NCI-H1930 (cell line): ENCODE results near the gene PLD2.

Experiments used
- DNase-seq, 2 experiments: peaks; one replicate each; lab custom pipeline; 2025; lab: John Stamatoyannopoulos, UW

The PLD2 gene, protein sequence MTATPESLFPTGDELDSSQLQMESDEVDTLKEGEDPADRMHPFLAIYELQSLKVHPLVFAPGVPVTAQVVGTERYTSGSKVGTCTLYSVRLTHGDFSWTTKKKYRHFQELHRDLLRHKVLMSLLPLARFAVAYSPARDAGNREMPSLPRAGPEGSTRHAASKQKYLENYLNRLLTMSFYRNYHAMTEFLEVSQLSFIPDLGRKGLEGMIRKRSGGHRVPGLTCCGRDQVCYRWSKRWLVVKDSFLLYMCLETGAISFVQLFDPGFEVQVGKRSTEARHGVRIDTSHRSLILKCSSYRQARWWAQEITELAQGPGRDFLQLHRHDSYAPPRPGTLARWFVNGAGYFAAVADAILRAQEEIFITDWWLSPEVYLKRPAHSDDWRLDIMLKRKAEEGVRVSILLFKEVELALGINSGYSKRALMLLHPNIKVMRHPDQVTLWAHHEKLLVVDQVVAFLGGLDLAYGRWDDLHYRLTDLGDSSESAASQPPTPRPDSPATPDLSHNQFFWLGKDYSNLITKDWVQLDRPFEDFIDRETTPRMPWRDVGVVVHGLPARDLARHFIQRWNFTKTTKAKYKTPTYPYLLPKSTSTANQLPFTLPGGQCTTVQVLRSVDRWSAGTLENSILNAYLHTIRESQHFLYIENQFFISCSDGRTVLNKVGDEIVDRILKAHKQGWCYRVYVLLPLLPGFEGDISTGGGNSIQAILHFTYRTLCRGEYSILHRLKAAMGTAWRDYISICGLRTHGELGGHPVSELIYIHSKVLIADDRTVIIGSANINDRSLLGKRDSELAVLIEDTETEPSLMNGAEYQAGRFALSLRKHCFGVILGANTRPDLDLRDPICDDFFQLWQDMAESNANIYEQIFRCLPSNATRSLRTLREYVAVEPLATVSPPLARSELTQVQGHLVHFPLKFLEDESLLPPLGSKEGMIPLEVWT

DNA sequence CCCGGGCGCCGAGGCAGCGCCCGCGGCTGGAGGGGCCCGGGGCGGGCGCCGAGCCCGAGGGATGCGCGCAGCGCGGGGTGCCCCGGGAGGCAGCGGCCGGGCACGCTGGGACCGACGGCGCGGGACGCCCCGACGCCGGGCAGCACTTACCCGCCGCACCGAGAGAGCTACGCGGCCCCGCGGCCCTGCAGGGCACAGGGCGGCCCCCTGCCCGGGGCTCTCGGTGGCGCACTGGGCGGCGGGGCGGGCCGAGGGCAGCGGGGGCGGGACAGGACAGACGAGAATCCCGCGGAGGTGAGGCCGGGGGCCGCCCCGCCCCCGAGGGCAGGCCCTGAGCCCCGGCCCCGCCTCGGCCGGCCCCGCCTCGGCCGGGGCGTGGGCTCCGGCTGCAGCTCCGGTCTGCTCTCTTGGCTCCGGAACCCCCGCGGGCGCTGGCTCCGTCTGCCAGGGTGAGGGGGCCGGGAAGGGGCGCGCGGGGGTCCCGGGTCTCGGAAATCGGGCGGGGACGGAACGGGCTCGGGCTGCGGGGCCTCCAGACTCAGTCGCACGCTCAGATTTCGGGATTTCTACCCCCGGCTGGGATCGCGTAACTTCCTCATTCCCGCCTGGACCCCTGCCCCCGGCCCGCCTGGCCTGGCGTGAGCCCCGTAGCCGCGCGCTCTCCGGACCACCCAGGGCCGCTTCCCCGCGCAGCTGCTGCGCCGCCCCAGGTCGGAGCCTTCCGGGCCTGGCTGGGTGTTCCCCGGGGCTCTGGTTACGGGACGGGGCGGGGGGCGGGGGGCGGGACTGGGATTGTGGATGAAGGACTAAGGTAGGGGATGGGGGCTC, at the start of gene PLD2:
Gene PLD2 (plus strand): TSS at position 376 of the 828 bp plus-strand sequence. CDS start 621 bp downstream, outside the sequence.
- DNase-seq: peak; percentile 74 to 88

DNA sequence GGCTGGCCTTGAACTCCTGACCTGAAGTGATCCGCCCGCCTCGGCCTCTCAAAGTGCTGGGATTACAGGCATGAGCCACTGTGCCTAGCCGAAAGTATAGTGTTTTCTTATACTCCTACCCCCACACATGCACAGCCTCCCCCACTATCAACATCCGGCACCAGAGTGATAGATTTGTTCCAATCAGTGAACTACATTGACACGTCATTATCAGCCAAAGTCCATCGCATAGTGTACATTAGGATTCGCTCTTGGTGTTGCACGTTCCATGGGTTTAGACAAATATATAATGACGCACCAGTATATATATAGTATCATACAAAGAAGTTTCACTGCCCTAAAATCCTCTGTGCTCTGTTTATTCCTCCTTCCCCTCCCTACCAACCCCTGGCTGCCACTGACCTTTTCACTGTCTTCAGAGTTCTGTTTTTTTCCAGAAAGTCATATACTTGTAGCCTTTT, 47.1 kb upstream of the PLD2 start:
- no peak for DNase-seq

DNA sequence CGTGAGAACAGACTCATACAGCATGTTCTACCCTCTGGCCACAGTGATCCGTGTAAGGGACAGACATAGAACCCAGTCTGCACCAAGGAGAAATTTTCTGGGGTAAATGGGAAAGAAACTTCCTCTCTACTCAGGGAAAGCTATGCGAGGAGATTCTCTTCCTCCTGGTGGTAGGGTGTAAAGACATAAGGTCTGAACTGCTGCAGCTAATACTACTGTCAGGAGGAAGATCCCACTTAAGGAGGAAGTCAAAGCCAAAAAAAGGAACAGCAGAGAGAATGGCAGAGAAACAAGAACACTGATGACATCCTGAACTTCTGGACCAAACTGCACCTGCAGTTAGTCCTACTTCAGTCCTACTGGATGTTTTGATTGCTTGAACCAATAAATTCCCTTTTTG, 42.4 kb upstream of the PLD2 start:
- DNase-seq: no peak

DNA sequence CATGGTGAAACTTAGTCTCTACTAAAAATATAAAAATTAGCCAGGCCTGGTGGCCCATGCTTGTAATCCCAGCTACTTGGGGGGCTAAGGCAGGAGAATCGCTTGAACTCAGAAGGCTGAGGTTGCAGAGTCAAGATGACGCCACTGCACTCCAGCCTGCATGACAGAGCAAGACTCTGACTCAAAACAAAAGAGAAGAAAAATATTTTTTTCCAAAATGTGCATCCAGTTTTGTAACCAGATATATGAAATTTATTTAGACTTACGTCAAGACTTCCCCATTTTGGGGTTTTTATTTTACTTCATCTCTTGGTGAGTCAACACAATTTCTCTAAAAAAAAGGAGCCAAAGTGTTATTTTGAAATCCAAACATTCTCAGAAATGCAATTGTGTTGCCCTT, 40.8 kb upstream of the PLD2 start:
- DNase-seq: no peak

DNA sequence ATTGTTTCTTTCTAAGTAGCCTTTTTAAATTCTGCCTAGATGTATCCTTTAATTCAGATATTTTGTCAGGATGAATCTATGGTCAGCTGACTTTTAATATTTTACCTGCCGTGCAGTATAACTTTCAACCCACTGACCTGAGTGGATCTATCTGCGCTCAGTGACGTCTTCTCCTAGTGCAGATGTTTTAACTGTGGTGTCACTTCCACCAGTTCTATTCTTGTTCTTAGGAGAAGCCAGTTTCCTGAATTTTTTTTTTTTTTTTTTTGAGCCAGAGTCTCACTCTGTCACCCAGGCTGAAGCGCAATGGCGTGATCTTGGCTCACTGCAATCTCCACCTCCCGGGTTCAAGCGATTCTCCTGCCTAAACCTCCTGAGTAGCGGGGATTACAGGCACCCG, 40.2 kb upstream of the PLD2 start:
- no peak for DNase-seq

DNA sequence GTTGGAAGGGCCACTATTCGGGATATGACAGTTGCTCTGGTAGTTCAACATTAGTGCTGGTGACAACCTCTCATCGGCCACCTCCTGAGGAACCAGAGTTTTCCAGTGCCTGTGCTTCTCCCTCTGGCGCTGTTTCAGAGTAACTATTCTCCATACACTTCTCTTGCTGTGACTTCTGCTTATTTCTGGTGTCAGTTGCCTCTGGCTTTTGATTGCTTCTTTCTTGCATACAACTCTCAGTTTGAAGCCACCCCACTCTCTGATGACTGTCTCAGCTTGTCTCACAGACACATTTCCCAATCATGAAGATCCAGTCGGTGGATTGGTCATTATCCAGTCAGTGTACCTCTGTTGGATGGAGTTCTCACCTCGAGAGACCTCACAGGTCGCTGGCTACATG, 38.7 kb upstream of the PLD2 start:
- DNase-seq: no peak

DNA sequence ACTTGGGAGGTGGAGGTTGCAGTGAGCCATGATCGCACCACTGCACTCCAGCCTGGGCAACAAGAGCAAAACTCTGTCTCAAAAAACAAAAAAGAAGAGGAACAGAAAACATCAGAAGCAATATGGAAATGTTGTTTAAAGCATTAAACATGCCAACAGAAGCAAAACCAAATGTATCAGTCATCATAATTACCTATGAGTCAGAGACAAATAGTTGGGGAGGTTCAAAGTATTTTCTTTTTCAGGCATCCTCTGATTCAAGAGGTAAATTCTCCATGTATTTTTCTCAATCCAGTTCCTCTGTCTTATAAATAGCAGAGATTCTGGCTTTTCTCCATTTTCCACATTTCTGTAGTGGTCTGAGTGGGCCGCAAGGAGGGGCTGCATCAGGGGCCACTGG, 37.3 kb upstream of the PLD2 start:
- DNase-seq: no peak

DNA sequence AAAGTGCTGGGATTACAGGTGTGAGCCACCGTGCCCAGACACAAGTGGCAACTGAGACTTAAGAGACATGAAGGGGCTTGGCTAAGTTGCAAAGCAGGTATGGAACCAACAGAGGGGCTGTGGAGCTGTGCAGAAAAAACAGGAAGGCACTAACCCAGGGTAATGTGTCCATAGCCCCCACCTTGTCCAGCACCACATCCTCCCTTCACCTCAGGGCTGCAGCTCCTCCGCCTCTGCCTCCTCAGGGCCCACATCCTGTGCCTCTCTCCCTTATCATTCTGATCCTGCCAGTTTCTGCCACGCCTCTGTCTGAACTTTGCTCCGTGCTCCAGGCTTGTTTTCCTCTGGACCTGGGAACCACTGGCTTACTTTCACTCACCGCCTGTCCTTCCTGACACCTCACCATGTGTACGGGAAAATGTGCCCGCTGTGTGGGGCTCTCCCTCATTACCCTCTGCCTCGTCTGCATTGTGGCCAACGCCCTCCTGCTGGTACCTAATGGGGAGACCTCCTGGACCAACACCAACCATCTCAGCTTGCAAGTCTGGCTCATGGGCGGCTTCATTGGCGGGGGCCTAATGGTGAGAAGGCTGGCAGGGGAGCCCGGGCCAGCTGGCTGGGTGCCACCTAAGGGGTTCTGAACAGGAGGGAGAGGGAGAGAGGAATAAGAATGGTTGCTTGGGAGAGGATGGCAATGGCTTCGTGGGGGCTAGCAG, 35.3 kb upstream of the PLD2 start, which contains the start of gene TM4SF5:
Gene TM4SF5 (plus strand): TSS at position 368 of the 716 bp plus-strand sequence. CDS start 37 bp downstream, at position 405.
- no peak for DNase-seq

DNA sequence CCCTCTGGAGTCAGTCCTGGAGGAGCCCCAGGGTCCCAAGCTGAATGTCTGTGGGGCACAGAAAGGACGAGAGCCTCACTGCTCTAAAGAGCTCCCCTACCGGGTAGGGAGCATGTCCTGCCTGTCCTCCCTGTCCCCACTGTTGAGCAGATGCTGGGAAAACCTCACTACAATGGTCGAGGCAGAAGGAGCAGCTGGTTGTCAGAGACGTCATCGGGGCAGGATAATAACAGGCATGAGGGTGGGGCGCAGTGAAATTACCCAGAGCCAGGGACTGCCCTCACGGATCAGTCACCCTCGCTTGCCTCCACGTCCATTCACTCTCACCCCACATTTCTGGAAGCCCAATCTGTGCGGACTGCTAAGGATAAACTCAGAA, 34.7 kb upstream of the PLD2 start:
- DNase-seq: no peak

DNA sequence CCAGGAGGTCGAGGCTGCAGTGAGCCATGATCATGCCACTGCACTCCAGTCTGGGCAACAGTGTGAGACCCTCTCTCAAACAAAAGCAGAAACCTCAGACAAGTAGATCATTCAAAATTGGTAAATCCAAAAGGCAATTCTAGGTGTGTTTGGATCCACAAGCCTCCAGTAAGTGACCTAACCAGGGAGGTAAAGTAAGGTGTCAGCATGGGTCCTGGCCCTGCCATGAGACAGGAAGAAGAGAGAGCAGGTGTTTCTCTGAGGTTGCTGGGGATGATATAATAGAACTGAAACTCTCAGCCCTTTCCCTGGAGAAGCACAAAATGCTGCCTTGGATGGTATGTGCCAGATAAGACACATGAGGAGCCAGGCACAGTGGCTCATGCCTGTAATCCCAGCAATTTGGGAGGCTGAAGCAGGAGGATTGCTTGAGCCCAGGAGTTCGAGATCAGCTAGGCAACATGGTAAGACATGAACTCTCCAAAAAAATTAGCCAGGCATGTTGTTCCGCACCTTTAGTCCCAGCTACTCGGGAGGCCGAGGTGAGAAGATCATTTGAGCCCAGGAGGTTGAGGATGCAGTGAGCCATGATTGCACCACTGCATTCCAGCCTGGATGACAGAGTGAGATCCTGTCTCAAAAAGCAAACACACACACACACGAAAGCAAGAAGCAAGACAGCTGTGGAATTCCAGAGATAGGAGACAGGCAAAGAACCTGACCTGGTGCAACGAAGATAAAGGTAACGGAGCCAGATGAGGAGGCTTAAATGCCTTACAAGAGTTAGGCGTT, 28.8 kb upstream of the PLD2 start:
- no peak for DNase-seq

DNA sequence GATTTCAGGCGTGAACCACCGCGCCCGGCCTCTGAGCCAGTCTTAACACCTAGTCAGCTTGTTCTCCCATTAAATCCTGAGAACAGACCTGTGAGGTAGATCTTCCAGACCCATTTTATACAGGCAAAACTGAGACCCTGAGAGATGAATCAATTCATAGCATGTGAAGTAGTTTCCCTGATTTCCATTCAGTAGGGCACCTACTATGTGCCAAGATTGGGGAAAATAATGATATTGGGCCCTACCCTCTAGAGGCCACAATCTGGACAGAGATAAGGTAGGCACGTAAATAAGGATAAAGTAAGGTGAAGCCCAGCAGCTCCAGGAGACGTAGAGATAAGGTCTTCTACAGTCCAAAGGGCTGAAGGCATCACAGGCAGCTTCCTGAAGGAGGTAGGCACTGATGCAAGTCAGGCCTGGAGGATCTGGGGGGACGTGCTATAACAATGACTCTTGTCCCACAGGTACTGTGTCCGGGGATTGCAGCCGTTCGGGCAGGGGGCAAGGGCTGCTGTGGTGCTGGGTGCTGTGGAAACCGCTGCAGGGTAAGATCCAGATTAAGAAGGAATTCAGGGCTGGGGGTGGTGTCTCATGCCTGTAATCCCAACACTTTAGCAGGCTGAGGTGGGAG, 26.5 kb upstream of the PLD2 start:
- DNase-seq: no peak

DNA sequence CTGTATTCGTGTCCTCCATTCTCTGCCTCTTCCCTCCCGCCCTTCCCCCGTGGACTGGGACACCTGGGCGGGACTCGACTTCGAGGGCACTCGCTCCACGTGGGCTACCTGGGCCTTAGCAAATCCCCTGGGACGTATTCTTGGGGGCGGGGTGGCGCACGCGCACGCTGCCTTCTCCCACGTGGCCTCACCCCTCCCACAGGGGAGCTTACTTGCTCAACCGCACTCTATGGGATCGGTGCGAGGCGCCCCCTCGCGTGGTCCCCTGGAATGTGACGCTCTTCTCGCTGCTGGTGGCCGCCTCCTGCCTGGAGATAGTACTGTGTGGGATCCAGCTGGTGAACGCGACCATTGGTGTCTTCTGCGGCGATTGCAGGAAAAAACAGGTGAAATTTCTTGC, 24.3 kb upstream of the PLD2 start:
- DNase-seq: peak; percentile 52 to 56

DNA sequence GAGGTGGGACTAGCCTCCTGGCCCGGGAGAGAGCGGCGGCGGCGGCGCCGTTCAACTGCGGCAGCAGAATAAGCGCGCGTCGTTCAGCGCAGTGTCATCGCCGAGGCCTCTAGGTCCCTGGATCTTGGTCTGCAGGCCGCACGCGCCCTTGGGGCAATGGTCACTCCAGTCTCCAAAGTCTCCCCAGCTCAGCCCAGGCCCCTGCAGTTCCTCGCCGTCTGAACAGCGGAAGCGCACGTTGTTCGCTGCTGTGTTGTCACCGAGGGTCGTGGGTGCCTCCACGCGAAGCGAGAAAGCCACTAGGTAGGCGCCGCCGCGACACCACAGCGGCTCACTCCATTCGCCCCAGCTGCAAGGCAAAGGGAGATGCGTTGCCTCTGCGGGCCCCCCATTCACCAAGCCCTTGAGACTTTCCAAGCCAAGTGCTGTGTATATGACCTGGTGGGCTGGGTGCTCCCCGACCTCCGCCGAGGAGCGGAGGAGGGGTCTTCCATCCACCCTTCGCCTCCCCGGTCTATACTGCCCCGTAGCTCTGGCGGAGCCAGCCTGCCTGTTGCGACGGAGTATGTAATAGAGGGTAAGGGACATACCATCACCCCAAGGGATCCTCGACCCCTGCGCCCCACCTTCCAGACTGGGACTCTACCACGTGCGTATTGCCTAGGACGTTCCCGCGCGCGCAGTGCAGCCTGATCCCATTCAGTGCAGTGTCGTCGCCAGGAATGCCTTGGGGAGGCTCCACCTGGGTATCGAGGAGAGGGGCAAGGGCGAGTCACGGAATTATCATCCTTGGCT, 21.4 kb upstream of the PLD2 start:
- no peak for DNase-seq

DNA sequence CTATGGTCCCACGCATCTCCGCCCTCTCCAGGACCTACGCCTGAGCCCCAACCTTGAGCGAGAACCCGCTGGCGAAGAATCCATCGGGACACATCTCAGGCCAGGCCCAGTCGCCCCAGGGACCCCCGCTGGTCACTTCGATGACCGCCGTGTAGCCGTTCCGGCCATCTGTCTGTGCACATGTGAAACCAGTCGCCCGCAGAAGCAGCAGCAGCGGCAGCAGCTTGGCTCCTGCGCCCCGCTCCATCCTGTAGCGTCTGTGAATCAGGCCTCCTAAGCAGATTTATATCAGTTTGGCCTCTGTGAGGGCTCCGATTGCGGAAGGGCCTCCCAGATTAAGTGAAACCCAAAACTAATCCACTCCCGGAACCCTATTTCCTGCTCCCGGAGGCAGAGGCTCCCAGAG, 20.8 kb upstream of the PLD2 start, which contains the start of gene VMO1:
Gene VMO1 (minus strand): TSS at position 259 of the 406 bp plus-strand sequence. CDS start 12 bp downstream, at position 247.
- no peak for DNase-seq

DNA sequence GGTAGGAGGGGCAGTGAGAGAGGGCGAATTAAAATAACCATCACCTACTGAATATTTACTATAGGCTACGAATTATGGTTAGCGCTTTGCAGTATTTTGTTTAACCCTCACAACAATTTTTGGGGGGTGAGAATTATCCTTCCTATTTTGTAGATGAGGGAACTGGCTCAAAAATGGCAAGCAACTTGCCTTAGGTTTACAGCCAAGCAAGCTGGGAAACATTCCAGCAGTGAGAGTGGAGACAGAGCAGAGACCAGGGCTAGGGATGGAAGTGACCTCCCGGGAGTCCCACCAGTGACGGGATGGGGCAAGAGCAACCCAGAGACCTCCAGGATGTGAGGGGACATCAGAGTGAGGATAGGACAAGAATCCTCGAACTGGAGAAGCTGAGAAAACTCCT, 20.4 kb upstream of the PLD2 start:
- DNase-seq: no peak

DNA sequence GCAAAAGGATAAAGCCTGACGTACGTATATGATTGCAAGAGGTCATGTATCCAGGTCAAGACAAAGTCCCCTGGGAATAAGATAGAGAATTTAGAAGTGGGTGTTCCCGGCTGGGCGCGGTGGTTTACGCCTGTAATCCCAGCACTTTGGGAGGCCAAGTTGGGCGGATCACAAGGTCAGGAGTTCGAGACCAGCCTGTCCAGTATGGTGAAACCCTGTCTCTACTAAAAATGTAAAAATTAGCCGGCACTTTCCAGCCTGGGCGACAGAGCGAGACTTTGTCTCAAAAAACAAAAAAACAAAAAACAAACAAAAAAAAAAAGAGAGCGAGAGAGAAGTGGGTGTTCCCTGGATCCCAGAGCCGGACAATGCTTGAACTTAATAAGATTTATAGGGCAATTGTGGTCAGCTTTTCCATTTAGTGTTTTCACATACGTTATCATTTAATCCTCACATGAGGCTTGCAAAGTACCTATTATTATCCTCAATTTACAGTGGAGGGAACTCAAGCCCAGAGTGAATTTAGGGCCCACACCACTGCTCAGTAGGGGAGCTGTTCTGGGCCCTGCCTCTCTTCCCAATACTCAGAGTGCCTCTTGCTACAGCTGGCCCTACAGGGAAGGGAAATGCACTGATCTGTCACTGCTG, 18.7 kb upstream of the PLD2 start:
- DNase-seq: no peak

DNA sequence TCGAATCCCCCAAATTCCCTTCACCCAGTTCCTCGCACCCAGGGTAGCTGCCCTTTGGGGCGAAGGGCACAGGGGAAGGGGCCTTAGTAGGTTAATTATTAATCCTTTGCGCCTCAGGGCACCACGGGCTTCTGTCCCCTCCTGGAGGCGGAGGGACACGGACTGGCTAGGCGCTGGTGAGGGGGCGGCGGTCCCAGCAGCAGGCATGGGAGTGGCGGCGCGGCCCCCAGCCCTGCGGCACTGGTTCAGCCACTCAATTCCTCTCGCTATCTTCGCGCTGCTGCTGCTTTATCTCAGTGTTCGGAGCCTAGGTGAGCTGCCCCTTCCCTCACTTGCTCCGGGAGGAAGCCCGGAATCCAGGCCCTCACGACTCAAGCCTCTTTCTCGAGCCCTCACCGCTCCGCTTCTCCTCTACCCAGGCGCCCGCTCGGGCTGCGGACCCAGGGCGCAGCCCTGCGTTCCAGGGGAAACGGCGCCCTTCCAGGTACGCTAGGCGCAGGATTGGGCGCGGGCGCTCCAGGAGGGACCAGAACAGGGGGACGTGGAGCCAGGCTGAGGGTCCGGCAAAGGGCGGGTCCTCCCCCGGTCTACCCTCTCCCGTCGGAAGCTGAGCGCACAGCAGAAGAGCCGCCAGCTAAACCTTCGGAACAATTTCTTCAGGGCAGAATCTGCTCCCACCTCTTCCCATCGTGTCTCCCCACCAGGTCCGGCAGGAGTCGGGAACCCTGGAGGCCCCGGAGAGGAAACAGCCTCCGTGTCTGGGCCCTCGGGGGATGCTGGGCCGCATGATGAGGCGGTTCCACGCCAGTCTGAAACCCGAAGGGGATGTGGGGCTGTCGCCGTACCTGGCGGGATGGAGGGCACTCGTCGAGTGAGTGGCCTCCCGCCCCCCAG, 17.9 kb upstream of the PLD2 start, which contains the start of gene GLTPD2:
Gene GLTPD2 (plus strand): TSS at position 158 of the 894 bp plus-strand sequence. CDS start 48 bp downstream, at position 206.
- DNase-seq: no peak

DNA sequence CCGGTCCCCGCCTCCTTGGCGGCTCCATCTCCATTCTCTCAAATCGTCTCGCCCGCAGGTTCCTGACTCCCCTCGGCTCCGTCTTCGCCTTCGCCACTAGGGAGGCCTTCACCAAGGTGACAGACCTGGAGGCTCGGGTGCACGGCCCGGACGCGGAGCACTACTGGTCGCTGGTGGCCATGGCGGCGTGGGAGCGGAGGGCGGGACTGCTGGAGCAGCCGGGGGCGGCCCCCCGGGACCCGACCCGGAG, 17.3 kb upstream of the PLD2 start:
- DNase-seq: no peak
